Neural cell (in vitro differentiated cells): ENCODE data around the gene ERMN. TPM values are rescaled to one million over a fixed set of nuclear protein-coding genes. Genes with fewer than 3 reads are reported as not detected.

Source experiments
- H2AFZ ChIP-seq: fragments of 200-600, 300-800 bp; sonication (generic), shearing (Covaris generic); 2 replicates; pipeline ENCODE4 v1.6.0; 2014; ENCODE audit warnings: low read depth, mild to moderate bottlenecking, antibody characterized with exemption, low read length, moderate library complexity
- H3F3A ChIP-seq: fragments of 200-600 bp; shearing (Covaris generic); 2 replicates; pipeline ENCODE4 v1.6.1; 2016; ENCODE audit warnings: mild to moderate bottlenecking, moderate library complexity, mixed read lengths, antibody characterized with exemption, low read length; ENCODE audit not compliant: insufficient read depth, poor library complexity, severe bottlenecking
- H3K27ac ChIP-seq: fragments of 200-600, 300-800 bp; sonication (generic), shearing (Covaris generic); 2 replicates; pipeline ENCODE4 v1.5.1; 2014; ENCODE audit warnings: mild to moderate bottlenecking, low read length, moderate library complexity
- H3K27me3 ChIP-seq: fragments of 300-800, 200-600 bp; sonication (generic), shearing (Covaris generic); 2 replicates; pipeline ENCODE4 v1.6.0; 2014; ENCODE audit warnings: mild to moderate bottlenecking, low read depth, low read length, moderate library complexity; ENCODE audit not compliant: insufficient read depth
- H3K36me3 ChIP-seq: fragments of 300-800, 200-600 bp; sonication (generic), shearing (Covaris generic); 2 replicates; pipeline ENCODE4 v1.5.1; 2014; ENCODE audit warnings: mild to moderate bottlenecking, antibody characterized with exemption, low read length, moderate library complexity; ENCODE audit not compliant: insufficient read depth
- H3K4me2 ChIP-seq: fragments of 300-800, 200-600 bp; sonication (generic), shearing (Covaris generic); 2 replicates; pipeline ENCODE4 v1.6.0; 2014; ENCODE audit warnings: mild to moderate bottlenecking, low read length
- H3K4me3 ChIP-seq: fragments of 300-800, 200-600 bp; sonication (generic), shearing (Covaris generic); 2 replicates; pipeline ENCODE4 v1.5.1; 2014; ENCODE audit warnings: mild to moderate bottlenecking, low read length, moderate library complexity
- H3K79me2 ChIP-seq: fragments of 200-600 bp; shearing (Covaris generic); replicated peaks from 2 replicates; pipeline ENCODE4 v1.6.0; 2014; ENCODE audit warnings: mild to moderate bottlenecking, low read length, moderate library complexity; ENCODE audit not compliant: insufficient read depth
- H3K9ac ChIP-seq: fragments of 300-800, 200-600 bp; sonication (generic), shearing (Covaris generic); 2 replicates; pipeline ENCODE4 v1.6.1; 2016; ENCODE audit warnings: mild to moderate bottlenecking, low read length, mixed read lengths
- H3K9me2 ChIP-seq: fragments of 200-600 bp; shearing (Covaris generic); 2 replicates; pipeline ENCODE4 v1.6.1; 2016; ENCODE audit warnings: mild to moderate bottlenecking, low read length, mixed read lengths; ENCODE audit not compliant: insufficient read depth
- H3K9me3 ChIP-seq: fragments of 200-600, 300-800 bp; sonication (generic), shearing (Covaris generic); 2 replicates; pipeline ENCODE4 v1.6.1; 2016; ENCODE audit warnings: mild to moderate bottlenecking, mixed run types, low read length, moderate library complexity, mixed read lengths
- H4K20me1 ChIP-seq: fragments of 200-600 bp; shearing (Covaris generic); 2 replicates; pipeline ENCODE4 v1.6.1; 2016; ENCODE audit warnings: mild to moderate bottlenecking, mixed run types; ENCODE audit not compliant: insufficient read depth
- CTCF ChIP-seq: fragments of 450-650 bp; IDR thresholded peaks from 2 replicates; pipeline ENCODE4 v1.5.1; 2014; ENCODE audit warnings: antibody characterized with exemption, mild to moderate bottlenecking, moderate library complexity; ENCODE audit not compliant: poor library complexity, severe bottlenecking
- EP300 ChIP-seq: fragments of 450-650 bp; conservative IDR thresholded peaks from 2 replicates; pipeline ENCODE4 v1.6.1; 2014; ENCODE audit warnings: antibody characterized with exemption, mild to moderate bottlenecking, moderate library complexity; ENCODE audit not compliant: poor library complexity, severe bottlenecking
- EZH2 ChIP-seq: fragments of 200-600, 300-800 bp; shearing (Covaris generic), sonication (generic); IDR thresholded peaks from 2 replicates; pipeline ENCODE4 v1.6.1; 2014; ENCODE audit warnings: antibody characterized with exemption, low read length, borderline replicate concordance, mild to moderate bottlenecking; ENCODE audit not compliant: insufficient read depth, poor library complexity, severe bottlenecking
- MXI1 ChIP-seq: fragments of 450-650 bp; conservative IDR thresholded peaks from 2 replicates; pipeline ENCODE4 v1.6.1; 2014; ENCODE audit warnings: antibody characterized with exemption, mild to moderate bottlenecking; ENCODE audit not compliant: poor library complexity, severe bottlenecking
- POLR2AphosphoS5 ChIP-seq: IDR thresholded peaks from 2 replicates; pipeline ENCODE4 v1.6.1; 2012
- RAD21 ChIP-seq: fragments of 450-650 bp; conservative IDR thresholded peaks from 2 replicates; pipeline ENCODE4 v1.6.1; 2014; ENCODE audit warnings: antibody characterized with exemption, mild to moderate bottlenecking, moderate library complexity
- SMC3 ChIP-seq: fragments of 450-650 bp; conservative IDR thresholded peaks from 2 replicates; pipeline ENCODE4 v1.6.1; 2014; ENCODE audit warnings: antibody characterized with exemption, mild to moderate bottlenecking, moderate library complexity; ENCODE audit not compliant: poor library complexity
- TAF1 ChIP-seq: IDR thresholded peaks from 2 replicates; pipeline ENCODE4 v1.6.1; 2012; ENCODE audit warnings: low read depth
- polyA plus RNA-seq: library from polyadenylated mRNA; depleted of rRNA; stranded (reverse); fragments of >200 nt; gene quantifications from 2 replicates; pipeline ENCODE4 v1.2.3, GENCODE V29; 2014
- TF ChIP-seq, protein P1 (sequence below): IDR thresholded peaks from 2 replicates; pipeline ENCODE4 v1.6.1; 2012; ENCODE audit warnings: borderline replicate concordance

Gene ERMN
- polyA plus RNA-seq, 1 donor from 2014 or later = not detected

DNA sequence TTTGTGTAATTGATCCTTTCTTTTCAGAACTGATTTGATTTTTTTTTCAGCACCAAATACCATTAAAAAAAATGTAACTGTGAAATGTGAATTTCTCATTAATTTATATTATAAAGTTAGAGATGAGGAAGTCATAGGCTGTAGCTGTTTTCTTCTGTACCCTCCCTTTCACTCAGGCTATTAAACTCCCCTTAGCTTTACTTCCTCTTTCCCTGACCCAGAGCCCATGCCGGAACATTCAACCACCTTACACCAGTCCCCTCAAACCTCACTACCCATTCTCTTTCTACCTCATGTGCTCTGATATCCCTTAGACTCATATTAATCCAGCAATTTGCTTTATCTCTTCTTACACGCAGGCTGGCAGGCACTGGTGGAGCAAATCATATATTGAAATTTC, 55.7 kb downstream of the ERMN start:
- Histone ChIP-seq H3K27ac (no peak overlapping the region), H3K4me2 (no peak overlapping the region), H2AFZ (no peak overlapping the region), H3K36me3 (no peaks in the 10 kb centered on the region), H3K4me3 (no peak overlapping the region), H3K9me2 (no peaks in the 10 kb centered on the region), H3K27me3 (no peaks in the 10 kb centered on the region), H3K9ac (no peak overlapping the region), H3K9me3 (no peaks in the 10 kb centered on the region), H3F3A (no peaks in the 10 kb centered on the region), H4K20me1 (no peaks in the 10 kb centered on the region), H3K79me2 (no peaks in the 10 kb centered on the region)
- TF ChIP-seq SMC3 (no peak), POLR2AphosphoS5 (no peak), TAF1 (no peak), EZH2 (no peak), MXI1 (no peak), EP300 (no peak), CTCF (no peak), RAD21 (no peak)
- TF ChIP-seq, protein P1, sequence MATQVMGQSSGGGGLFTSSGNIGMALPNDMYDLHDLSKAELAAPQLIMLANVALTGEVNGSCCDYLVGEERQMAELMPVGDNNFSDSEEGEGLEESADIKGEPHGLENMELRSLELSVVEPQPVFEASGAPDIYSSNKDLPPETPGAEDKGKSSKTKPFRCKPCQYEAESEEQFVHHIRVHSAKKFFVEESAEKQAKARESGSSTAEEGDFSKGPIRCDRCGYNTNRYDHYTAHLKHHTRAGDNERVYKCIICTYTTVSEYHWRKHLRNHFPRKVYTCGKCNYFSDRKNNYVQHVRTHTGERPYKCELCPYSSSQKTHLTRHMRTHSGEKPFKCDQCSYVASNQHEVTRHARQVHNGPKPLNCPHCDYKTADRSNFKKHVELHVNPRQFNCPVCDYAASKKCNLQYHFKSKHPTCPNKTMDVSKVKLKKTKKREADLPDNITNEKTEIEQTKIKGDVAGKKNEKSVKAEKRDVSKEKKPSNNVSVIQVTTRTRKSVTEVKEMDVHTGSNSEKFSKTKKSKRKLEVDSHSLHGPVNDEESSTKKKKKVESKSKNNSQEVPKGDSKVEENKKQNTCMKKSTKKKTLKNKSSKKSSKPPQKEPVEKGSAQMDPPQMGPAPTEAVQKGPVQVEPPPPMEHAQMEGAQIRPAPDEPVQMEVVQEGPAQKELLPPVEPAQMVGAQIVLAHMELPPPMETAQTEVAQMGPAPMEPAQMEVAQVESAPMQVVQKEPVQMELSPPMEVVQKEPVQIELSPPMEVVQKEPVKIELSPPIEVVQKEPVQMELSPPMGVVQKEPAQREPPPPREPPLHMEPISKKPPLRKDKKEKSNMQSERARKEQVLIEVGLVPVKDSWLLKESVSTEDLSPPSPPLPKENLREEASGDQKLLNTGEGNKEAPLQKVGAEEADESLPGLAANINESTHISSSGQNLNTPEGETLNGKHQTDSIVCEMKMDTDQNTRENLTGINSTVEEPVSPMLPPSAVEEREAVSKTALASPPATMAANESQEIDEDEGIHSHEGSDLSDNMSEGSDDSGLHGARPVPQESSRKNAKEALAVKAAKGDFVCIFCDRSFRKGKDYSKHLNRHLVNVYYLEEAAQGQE = no peak

DNA sequence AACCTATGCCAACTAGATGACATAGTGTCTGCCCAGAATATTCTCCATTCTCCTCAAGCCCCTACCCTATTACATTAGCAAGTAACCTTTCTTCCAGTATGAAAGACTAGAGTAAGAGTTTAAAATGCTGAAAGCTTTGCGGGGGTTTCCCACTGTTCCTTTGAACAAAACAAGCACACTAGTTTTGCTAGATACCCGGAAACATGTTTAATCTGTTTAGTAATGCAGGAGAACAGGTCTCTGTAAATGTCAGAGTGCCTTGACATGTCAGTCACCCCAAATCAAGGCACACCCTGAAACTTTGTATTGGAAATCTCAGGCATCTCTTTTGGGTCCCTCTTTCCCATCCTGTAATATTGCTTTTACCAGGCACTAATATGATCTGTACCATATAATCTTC, 56.6 kb downstream of the ERMN start:
- Histone ChIP-seq H3K9ac (no peak overlapping the region), H2AFZ (no peak overlapping the region), H3K9me3 (no peaks in the 10 kb centered on the region), H3K4me2 (no peak overlapping the region), H3K27ac (no peak overlapping the region), H3K36me3 (no peaks in the 10 kb centered on the region), H3F3A (no peaks in the 10 kb centered on the region), H3K27me3 (no peaks in the 10 kb centered on the region), H3K9me2 (no peaks in the 10 kb centered on the region), H4K20me1 (no peaks in the 10 kb centered on the region), H3K4me3 (no peak overlapping the region), H3K79me2 (no peaks in the 10 kb centered on the region)
- no peak for TF ChIP-seq RAD21
- TF ChIP-seq CTCF = no peak
- TF ChIP-seq MXI1 = no peak
- TF ChIP-seq SMC3 = no peak
- TF ChIP-seq, protein P1 = no peak
- no peak for TF ChIP-seq POLR2AphosphoS5
- TF ChIP-seq EP300 = no peak
- no peak for TF ChIP-seq TAF1
